Measurements from ENCODE around the gene CD164L2. TPM values are rescaled to one million over a fixed set of nuclear protein-coding genes. Genes with fewer than 3 reads are reported as not detected.

The CD164L2 gene
- total and polyA plus RNA-seq, 4 experiments from 2014 or later, result 0.22 TPM; not detected in 3

GRCh38 chr1:27395441-27396195, 12.5 kb upstream of the CD164L2 start:
- Mint-ChIP-seq H3K36me3 (no peaks in the 10 kb centered on the region), H3K27ac (peak overlapping the region in 6 of 7 donors; percentile 51 to 79 (median 65)), H3K9me3 (peaks cover 0 to 1% (median 0%) of the 10 kb centered on the region in 8 donors), H3K27me3 (no peaks in the 10 kb centered on the region), H3K4me3 (peak overlapping the region in 2 of 8 donors; percentile 36 to 68), H3K4me1 (peaks cover 9 to 26% (median 16%) of the 10 kb centered on the region in 4 donors)
- intact Hi-C loops (cut with micrococcal nuclease), result loop anchor here (1.0 to 5.0 kb wide), 4 partner anchors 38 to 198 kb away; no protein-coding TSS in a partner anchor
- Histone ChIP-seq H3K9me3 (ENCODE audit: control insufficient read depth in 1 of 2, low read length in 2 of 2) (no peaks in the 10 kb centered on the region), H3K27me3 (ENCODE audit: insufficient read depth, low read length) (no peaks in the 10 kb centered on the region), H3K36me3 (ENCODE audit: insufficient read depth, low read length) (no peaks in the 10 kb centered on the region), H3K4me1 (ENCODE audit: insufficient read depth, low read length) (peaks cover 26% of the 10 kb centered on the region), H3K4me3 (ENCODE audit: low read length in 2 of 2) (no peak overlapping the region), H3K27ac (ENCODE audit: low read depth, low read length) (no peak overlapping the region)
- ChIA-PET POLR2A (ENCODE audit: partially characterized antibody) (interaction anchor here (0.9 to 2.6 kb wide), 9 partner anchors 30 to 267 kb away, joined by 3 to 15 read pairs (median 4); partner anchors contain the start of genes SYTL1 and WASF2), CTCF (ENCODE audit: partially characterized antibody) (interaction anchor here (0.6 to 13.9 kb wide), 27 partner anchors 10 to 600 kb away, joined by 3 to 317 read pairs (median 4); partner anchors contain the start of genes AHDC1, MAP3K6 and SYTL1)
- peak; percentile 81 to 84 (median 82) for DNase-seq

- Histone ChIP-seq H3K27me3 (ENCODE audit: insufficient read depth, low read length) (no peaks in the 10 kb centered on the region), H3K27ac (ENCODE audit: low read depth, low read length) (no peak overlapping the region), H3K4me3 (ENCODE audit: low read length in 2 of 2) (no peak overlapping the region), H3K36me3 (ENCODE audit: insufficient read depth, low read length) (no peaks in the 10 kb centered on the region), H3K4me1 (ENCODE audit: insufficient read depth, low read length) (peaks cover 26% of the 10 kb centered on the region), H3K9me3 (ENCODE audit: control insufficient read depth in 1 of 2, low read length in 2 of 2) (no peaks in the 10 kb centered on the region)
- Mint-ChIP-seq H3K36me3 (no peaks in the 10 kb centered on the region), H3K9me3 (peaks cover 0 to 1% (median 0%) of the 10 kb centered on the region in 8 donors), H3K4me3 (peak overlapping the region in 2 of 8 donors; percentile 36 to 68), H3K27me3 (no peaks in the 10 kb centered on the region), H3K4me1 (peaks cover 9 to 24% (median 16%) of the 10 kb centered on the region in 4 donors), H3K27ac (peak overlapping the region; percentile 57 to 79 (median 69))
- no peak for DNase-seq
- intact Hi-C loops (cut with micrococcal nuclease), result loop anchor here (1.0 to 5.0 kb wide), 4 partner anchors 38 to 198 kb away; no protein-coding TSS in a partner anchor
- ChIA-PET CTCF (ENCODE audit: partially characterized antibody) (interaction anchor here (0.6 to 13.9 kb wide), 26 partner anchors 8 to 298 kb away, joined by 3 to 317 read pairs (median 4); partner anchors contain the start of genes AHDC1, MAP3K6 and SYTL1), POLR2A (ENCODE audit: partially characterized antibody) (interaction anchor here (0.9 to 2.6 kb wide), 6 partner anchors 35 to 268 kb away, joined by 3 to 15 read pairs (median 6); partner anchors contain the start of gene SYTL1)
These were observed 11.8 kb upstream of the CD164L2 start for GRCh38 chr1:27394925-27395324.

- peak overlapping the region in 4 of 8 donors; percentile 38 to 68 (median 51) for H3K4me3 Mint-ChIP-seq
- POLR2A ChIA-PET (ENCODE audit: partially characterized antibody), result interaction anchor here (1.1 to 2.6 kb wide), 5 partner anchors 35 to 269 kb away, joined by 3 to 15 read pairs (median 7); partner anchors contain the start of gene SYTL1
These were observed 11.1 kb upstream of the CD164L2 start for GRCh38 chr1:27394282-27394658.

GRCh38 chr1:27393641-27394281, 10.6 kb upstream of the CD164L2 start:
- Histone ChIP-seq H3K9me3 (ENCODE audit: control insufficient read depth in 1 of 2, low read length in 2 of 2) (no peaks in the 10 kb centered on the region), H3K27me3 (ENCODE audit: insufficient read depth, low read length) (no peaks in the 10 kb centered on the region), H3K27ac (ENCODE audit: low read depth, low read length) (no peak overlapping the region), H3K4me3 (ENCODE audit: low read length in 2 of 2) (no peak overlapping the region), H3K36me3 (ENCODE audit: insufficient read depth, low read length) (no peaks in the 10 kb centered on the region), H3K4me1 (ENCODE audit: insufficient read depth, low read length) (peaks cover 26% of the 10 kb centered on the region)
- H3K36me3 Mint-ChIP-seq, result no peaks in the 10 kb centered on the region
- ChIA-PET POLR2A (ENCODE audit: partially characterized antibody) (interaction anchor here (1.9 kb wide), 1 partner anchor 269 kb away, joined by 6 read pairs; no protein-coding TSS in a partner anchor), CTCF (ENCODE audit: partially characterized antibody) (interaction anchor here (1.1 to 13.9 kb wide), 8 partner anchors 9 to 213 kb away, joined by 3 to 317 read pairs (median 10); partner anchors contain the start of genes AHDC1 and SYTL1)
- peaks cover 9 to 24% (median 16%) of the 10 kb centered on the region in 4 donors for H3K4me1 Mint-ChIP-seq
- H3K27ac Mint-ChIP-seq, result peak overlapping the region in 3 of 7 donors; percentile 27 to 75 (median 72)
- peak overlapping the region in 4 of 8 donors; percentile 7 to 49 (median 27) for H3K4me3 Mint-ChIP-seq
- intact Hi-C loops (cut with micrococcal nuclease), result loop anchor here (2.0 kb wide), 1 partner anchor 291 kb away; no protein-coding TSS in a partner anchor
- H3K9me3 Mint-ChIP-seq, result peaks cover 0 to 1% (median 0%) of the 10 kb centered on the region in 8 donors
- no peaks in the 10 kb centered on the region for H3K27me3 Mint-ChIP-seq
- no peak for DNase-seq

More at GRCh38 chr1:27394282-27394658, 11.1 kb upstream of the CD164L2 start:
- intact Hi-C loops (cut with micrococcal nuclease), result no loop called here
- Mint-ChIP-seq H3K36me3 (no peaks in the 10 kb centered on the region), H3K9me3 (peaks cover 0 to 1% (median 0%) of the 10 kb centered on the region in 8 donors), H3K27me3 (no peaks in the 10 kb centered on the region), H3K4me1 (peaks cover 9 to 24% (median 16%) of the 10 kb centered on the region in 4 donors), H3K27ac (peak overlapping the region in 5 of 7 donors; percentile 27 to 79 (median 75))
- CTCF ChIA-PET (ENCODE audit: partially characterized antibody), result interaction anchor here (0.7 to 13.9 kb wide), 20 partner anchors 8 to 297 kb away, joined by 3 to 317 read pairs (median 5); partner anchors contain the start of genes AHDC1 and SYTL1
- Histone ChIP-seq H3K27ac (ENCODE audit: low read depth, low read length) (no peak overlapping the region), H3K4me1 (ENCODE audit: insufficient read depth, low read length) (peaks cover 26% of the 10 kb centered on the region), H3K9me3 (ENCODE audit: control insufficient read depth in 1 of 2, low read length in 2 of 2) (no peaks in the 10 kb centered on the region), H3K27me3 (ENCODE audit: insufficient read depth, low read length) (no peaks in the 10 kb centered on the region), H3K36me3 (ENCODE audit: insufficient read depth, low read length) (no peaks in the 10 kb centered on the region), H3K4me3 (ENCODE audit: low read length in 2 of 2) (no peak overlapping the region)
- DNase-seq, result no peak

- Histone ChIP-seq H3K27me3 (ENCODE audit: insufficient read depth, low read length) (no peaks in the 10 kb centered on the region), H3K4me3 (ENCODE audit: low read length in 2 of 2) (peak overlapping the region; percentile 17 to 68), H3K36me3 (ENCODE audit: insufficient read depth, low read length) (no peaks in the 10 kb centered on the region), H3K4me1 (ENCODE audit: insufficient read depth, low read length) (peaks cover 26% of the 10 kb centered on the region), H3K9me3 (ENCODE audit: control insufficient read depth in 1 of 2, low read length in 2 of 2) (no peaks in the 10 kb centered on the region), H3K27ac (ENCODE audit: low read depth, low read length) (peak overlapping the region; percentile 42)
- Mint-ChIP-seq H3K4me3 (peak overlapping the region; percentile 35 to 72 (median 58)), H3K9me3 (peaks cover 0 to 1% (median 0%) of the 10 kb centered on the region in 8 donors), H3K4me1 (peaks cover 11 to 30% (median 17%) of the 10 kb centered on the region in 4 donors), H3K36me3 (no peaks in the 10 kb centered on the region), H3K27ac (peak overlapping the region in 5 of 7 donors; percentile 59 to 82 (median 72)), H3K27me3 (peaks cover 1 to 4% of the 10 kb centered on the region in 2 donors)
- intact Hi-C loops (cut with micrococcal nuclease), result loop anchor here (1.0 to 2.0 kb wide), 3 partner anchors 213 to 290 kb away; no protein-coding TSS in a partner anchor
- CTCF ChIA-PET (ENCODE audit: partially characterized antibody), result interaction anchor here (1.1 to 13.9 kb wide), 4 partner anchors 10 to 214 kb away, joined by 3 to 317 read pairs (median 54); partner anchors contain the start of gene AHDC1
- DNase-seq, result no peak
- POLR2A ChIA-PET (ENCODE audit: partially characterized antibody), result no interaction called here
These were observed 9.9 kb upstream of the CD164L2 start for GRCh38 chr1:27392778-27393635.
